Measurements from ENCODE around the gene ELF5.

Gene ELF5

DNA sequence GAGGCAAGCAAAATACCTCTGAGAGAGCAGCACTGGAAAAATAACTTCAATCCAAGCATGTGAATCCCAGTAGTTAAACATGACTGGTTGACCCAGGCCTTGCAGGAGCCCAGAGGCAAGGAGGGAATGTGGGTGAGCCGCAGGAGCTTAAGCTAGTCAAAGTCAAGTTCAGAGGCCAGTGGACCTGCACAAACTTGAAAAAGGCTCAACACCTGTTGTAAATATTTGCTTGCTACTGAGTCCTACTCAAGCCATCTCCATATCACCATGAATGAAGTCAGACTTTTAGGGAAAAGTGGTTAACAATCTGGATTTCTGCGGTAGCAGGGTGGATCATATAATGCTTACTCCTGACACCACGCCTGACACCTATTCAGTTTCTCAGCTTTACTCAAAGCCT is 79.7 kb downstream of the ELF5 start:
- no peaks in the 10 kb centered on the region for H3K9me3 ChIP-seq (ENCODE audit: control insufficient read depth in 1 of 2, low read length in 2 of 2)
- H3K4me1 ChIP-seq (ENCODE audit: control insufficient read depth in 1 of 2, insufficient read depth in 2 of 2, low read length in 2 of 2), result peaks cover 3 to 5% of the 10 kb centered on the region in 2 donors
- no peak overlapping the region for H3K27ac ChIP-seq (ENCODE audit: low read length)

DNA sequence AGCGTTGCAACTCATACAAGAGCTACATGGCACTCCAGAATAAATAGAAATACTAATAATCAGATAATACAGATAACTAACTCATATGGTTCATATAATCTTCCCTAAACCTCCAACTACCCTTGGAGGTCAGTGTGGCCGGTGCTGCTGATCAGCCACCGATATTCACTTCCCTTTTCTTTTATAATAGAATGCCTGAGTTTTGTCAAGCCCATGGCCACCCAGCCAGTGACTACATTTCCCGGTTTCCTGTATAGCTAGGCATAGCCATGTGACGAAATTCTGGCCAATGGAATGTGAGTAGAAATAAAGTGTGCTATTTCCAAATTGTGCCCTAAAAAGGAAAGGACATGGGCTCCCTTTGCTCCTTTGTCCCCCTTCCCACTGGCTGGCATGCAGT is 80.8 kb downstream of the ELF5 start:
- Histone ChIP-seq H3K4me3 (ENCODE audit: low read depth in 1 of 2, low read length in 2 of 2) (no peak overlapping the region), H3K27me3 (ENCODE audit: low read depth, low read length) (no peaks in the 10 kb centered on the region), H3K36me3 (ENCODE audit: control insufficient read depth in 1 of 2, insufficient read depth in 2 of 2, low read length in 2 of 2) (no peaks in the 10 kb centered on the region), H3K9me3 (ENCODE audit: control insufficient read depth in 1 of 2, low read length in 2 of 2) (no peaks in the 10 kb centered on the region), H3K4me1 (ENCODE audit: control insufficient read depth in 1 of 2, insufficient read depth in 2 of 2, low read length in 2 of 2) (no peaks in the 10 kb centered on the region), H3K27ac (ENCODE audit: low read length) (no peak overlapping the region)

More for the DNA sequence above, 79.7 kb downstream of the ELF5 start:
- H3K36me3 ChIP-seq (ENCODE audit: control insufficient read depth in 1 of 2, insufficient read depth in 2 of 2, low read length in 2 of 2), result peaks cover 0 to under 1% of the 10 kb centered on the region in 2 donors
- no peak overlapping the region for H3K4me3 ChIP-seq (ENCODE audit: low read depth in 1 of 2, low read length in 2 of 2)
- no peaks in the 10 kb centered on the region for H3K27me3 ChIP-seq (ENCODE audit: low read depth, low read length)

DNA sequence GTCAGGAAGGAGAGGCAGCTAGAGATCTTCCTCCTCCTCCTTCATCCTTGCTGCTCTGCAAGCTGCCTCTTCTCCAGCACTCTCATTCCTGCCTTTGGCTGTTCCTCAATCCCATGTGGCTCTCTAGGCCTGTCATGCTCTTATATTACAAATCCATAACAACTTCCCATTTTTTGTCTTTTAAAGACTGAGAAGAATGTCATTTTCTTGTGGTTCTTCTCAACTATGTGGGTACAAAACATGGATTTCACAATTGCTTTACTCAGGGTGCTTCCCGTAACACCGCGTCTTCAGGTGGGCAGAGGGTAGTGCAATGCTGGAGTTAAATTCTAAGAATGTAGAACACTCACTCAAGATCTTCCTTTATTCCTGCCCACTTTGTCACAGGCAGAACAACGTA is 81.6 kb downstream of the ELF5 start:
- Histone ChIP-seq H3K9me3 (ENCODE audit: control insufficient read depth in 1 of 2, low read length in 2 of 2) (no peaks in the 10 kb centered on the region), H3K27me3 (ENCODE audit: low read depth, low read length) (no peaks in the 10 kb centered on the region), H3K36me3 (ENCODE audit: control insufficient read depth in 1 of 2, insufficient read depth in 2 of 2, low read length in 2 of 2) (no peaks in the 10 kb centered on the region), H3K4me3 (ENCODE audit: low read depth in 1 of 2, low read length in 2 of 2) (no peak overlapping the region), H3K27ac (ENCODE audit: low read length) (no peak overlapping the region), H3K4me1 (ENCODE audit: control insufficient read depth in 1 of 2, insufficient read depth in 2 of 2, low read length in 2 of 2) (no peaks in the 10 kb centered on the region)

All from muscle layer of duodenum (tissue), 2 donors.